Endothelial cell of umbilical vein (primary cell): ENCODE results near the gene CHI3L2. TPM values are rescaled to one million over a fixed set of nuclear protein-coding genes. Genes with fewer than 3 reads are reported as not detected.

Experiments
- BruUV-seq: library from RNA; stranded (reverse); fragments of 400-500 nt; replicated peaks from 2 replicates; lab custom pipeline; 2021; lab: Mats Ljungman, UMichigan
- CTCF ChIA-PET: fragments of 300-600, 350-600 bp; sonication (Branson Sonifier 250); formaldehyde crosslinking; loops from one replicate; lab custom pipeline; 2021; ENCODE audit warnings: antibody characterized with exemption, inconsistent platforms; lab: Charles Lee
- POLR2A ChIA-PET: fragments of 300-600, 350-600 bp; sonication (Branson Sonifier 250); formaldehyde crosslinking; loops from one replicate; lab custom pipeline; 2021; ENCODE audit warnings: antibody characterized with exemption, inconsistent platforms; lab: Charles Lee
- DNase-seq: peaks from one replicate; pipeline ENCODE4 v3.0.0-alpha.2; 2011; ENCODE audit warnings: low read depth, low spot score
- FAIRE-seq: peaks from 2 replicates; lab custom pipeline; 2011; peaks lifted over from hg19 to GRCh38; lab: Jason Lieb, UNC
- H2AFZ ChIP-seq: 2 replicates; pipeline ENCODE4 v1.6.0; 2012; ENCODE audit warnings: low read depth, low read length, control low read depth, inconsistent platforms
- H3K27ac ChIP-seq: 2 replicates; pipeline ENCODE4 v1.5.1; 2011; ENCODE audit warnings: low read depth, mild to moderate bottlenecking, control low read depth, low read length, moderate library complexity; ENCODE audit not compliant: insufficient read depth
- H3K27me3 ChIP-seq, 2 experiments: 2 replicates each; pipeline versions ENCODE4 v1.6.0 to v1.6.1; 2011; ENCODE audit warnings: low read length in 2 of 2, mixed read lengths in 1 of 2; ENCODE audit not compliant: control insufficient read depth in 2 of 2, insufficient read depth in 2 of 2
- H3K36me3 ChIP-seq, 2 experiments: 2 replicates in 1 of 2; 3 replicates in 1 of 2; pipeline ENCODE4 v1.5.1; 2011; ENCODE audit warnings: low read length in 2 of 2, mild to moderate bottlenecking in 1 of 2, moderate library complexity in 1 of 2; ENCODE audit not compliant: control insufficient read depth in 2 of 2, insufficient read depth in 2 of 2; ENCODE audit errors: extremely low read depth in 1 of 2
- H3K4me1 ChIP-seq: 3 replicates; pipeline ENCODE4 v1.5.1; 2011; ENCODE audit warnings: mild to moderate bottlenecking, low read length; ENCODE audit not compliant: control insufficient read depth, insufficient read depth; ENCODE audit errors: extremely low read depth
- H3K4me2 ChIP-seq: 2 replicates; pipeline ENCODE4 v1.6.1; 2011; ENCODE audit warnings: low read length, control low read depth, mixed read lengths; ENCODE audit not compliant: insufficient read depth
- H3K4me3 ChIP-seq, 3 experiments: fragments of 200-600 bp in 1 of 3; sonication (generic), shearing (Covaris generic) in 1 of 3; replicated peaks in 1 of 3; 2 replicates each; pipeline ENCODE4 v1.5.1; 2011 to 2016; ENCODE audit warnings: control low read depth in 3 of 3, low read length in 3 of 3, mild to moderate bottlenecking in 2 of 3, inconsistent platforms in 1 of 3, low read depth in 1 of 3, moderate library complexity in 1 of 3; ENCODE audit not compliant: insufficient read depth in 1 of 3
- H3K79me2 ChIP-seq: 2 replicates; pipeline ENCODE4 v1.6.0; 2012; ENCODE audit warnings: low read length, inconsistent platforms; ENCODE audit not compliant: control insufficient read depth, insufficient read depth
- H3K9ac ChIP-seq: replicated peaks from 2 replicates; pipeline ENCODE3; 2011; ENCODE audit warnings: low read length, control low read depth; ENCODE audit not compliant: insufficient read depth; ENCODE audit errors: extremely low read depth
- H3K9me1 ChIP-seq: replicated peaks from 3 replicates; pipeline ENCODE4 v1.6.0; 2011; ENCODE audit warnings: mild to moderate bottlenecking, low read length; ENCODE audit not compliant: control insufficient read depth, insufficient read depth; ENCODE audit errors: extremely low read depth
- H3K9me3 ChIP-seq: replicated peaks from 2 replicates; pipeline ENCODE4 v1.5.1; 2012; ENCODE audit warnings: low read length, inconsistent platforms; ENCODE audit not compliant: control insufficient read depth, insufficient read depth
- H4K20me1 ChIP-seq: replicated peaks from 2 replicates; pipeline ENCODE3; 2011; ENCODE audit warnings: mild to moderate bottlenecking, low read length; ENCODE audit not compliant: control insufficient read depth, insufficient read depth; ENCODE audit errors: extremely low read depth
- EZH2 ChIP-seq: IDR thresholded peaks from 2 replicates; pipeline ENCODE4 v1.6.1; 2012; ENCODE audit warnings: borderline replicate concordance, low read depth, mild to moderate bottlenecking, moderate library complexity, low read length, inconsistent platforms; ENCODE audit not compliant: severe bottlenecking
- JUN ChIP-seq: IDR thresholded peaks from 2 replicates; pipeline ENCODE4 v1.6.1; 2011; ENCODE audit warnings: borderline replicate concordance, low read depth; ENCODE audit not compliant: insufficient read length, insufficient read depth
- MAX ChIP-seq: IDR thresholded peaks from 2 replicates; pipeline ENCODE4 v1.6.1; 2011; ENCODE audit not compliant: insufficient read depth, insufficient read length
- MYC ChIP-seq: IDR thresholded peaks from one replicate; pipeline ENCODE4 v1.6.1; 2011; ENCODE audit warnings: mild to moderate bottlenecking, low read depth, low read length
- dilution Hi-C: fragments of 300-500 bp; cut with MboI; formaldehyde crosslinking; loops from one replicate; pipeline ENCODE4 v1.15.0; 2019; ENCODE audit warnings: low sequenced_read_pairs; ENCODE audit not compliant: extremely low pct_ligation_motif_present
- intact Hi-C: fragments of 100-400 bp; cut with micrococcal nuclease; formaldehyde crosslinking; loops from one replicate; pipeline ENCODE4 v1.10.0; 2022
- polyA plus RNA-seq, 4 experiments: library from polyadenylated mRNA; depleted of rRNA in 3 of 4; stranded (reverse) in 3 of 4; unstranded in 1 of 4; fragments of >200 nt; gene quantifications; 2 replicates each; pipeline versions ENCODE4 v1.2.1 to v1.2.3, GENCODE V29; 2011 to 2012; ENCODE audit warnings: missing spikeins in 1 of 4
- small RNA-seq: library from RNA; depleted of rRNA; stranded (forward); fragments of <200 nt; gene quantifications from one replicate; pipeline ENCODE3, GENCODE V24; 2012; ENCODE audit warnings: low replicate concordance, low read depth; ENCODE audit not compliant: insufficient read depth, insufficient read length
- total RNA-seq: library from RNA; stranded (reverse); gene quantifications from 2 replicates; pipeline ENCODE4 v1.2.3, GENCODE V29; 2021

Gene CHI3L2
- total and polyA plus RNA-seq, 2 donors (not counting 3 experiments of a cell fraction or from before 2014, with no cell fraction given) = not detected

GRCh38 chr1:111290630-111291029 lies 63.1 kb downstream of the CHI3L2 start, which contains the start of gene CHIA:
Gene CHIA, plus strand, starts transcription at chr1:111290851. Its CDS starts 19,617 bp downstream, at chr1:111310468.
- FAIRE-seq (no peak), DNase-seq (no peak)
- Histone ChIP-seq H3K36me3 (no peaks in the 10 kb centered on the region), H3K9me3 (no peaks in the 10 kb centered on the region), H3K9me1 (no peaks in the 10 kb centered on the region), H4K20me1 (no peaks in the 10 kb centered on the region), H3K4me2 (no peak within 1 kb of the TSS), H3K79me2 (no peaks in the 10 kb centered on the region), H3K27me3 (no peaks in the 10 kb centered on the region), H3K9ac (no peak within 1 kb of the TSS), H3K4me1 (no peaks in the 10 kb centered on the region), H2AFZ (no peak within 1 kb of the TSS), H3K27ac (no peak within 1 kb of the TSS), H3K4me3 (no peak within 1 kb of the TSS)
- no TSS peak for BruUV-seq
- ChIA-PET POLR2A (no interaction called here), CTCF (no interaction called here)
- intact Hi-C loops = no loop called here
- dilution Hi-C loops = no loop called here
- TF ChIP-seq EZH2 (no peak), JUN (no peak), MYC (no peak), MAX (no peak)

Small RNA genes within 50 kb of the gene (small RNA-seq; reads per million reads assigned to genes)
- not detected for gene AL355816.1

Other genes starting within 250 kb of the CHI3L2 start
- 21.7 and 24.5 TPM in 2 replicates for gene DRAM2, start 87.6 kb upstream of the CHI3L2 start, total RNA-seq
- gene DRAM2, start 87.6 kb upstream of the CHI3L2 start, polyA plus RNA-seq = 45.2 and 55.9 TPM in 2 replicates
- gene CEPT1, start 87.5 kb upstream of the CHI3L2 start, total RNA-seq = 27.9 and 29.1 TPM in 2 replicates
- gene CEPT1, start 87.5 kb upstream of the CHI3L2 start, polyA plus RNA-seq = 13.6 and 14.3 TPM in 2 replicates
- 0.42 and 1.00 TPM in 2 replicates for gene DENND2D, start 27.1 kb upstream of the CHI3L2 start, total RNA-seq
- 0.30 and 0.41 TPM in 2 replicates for gene DENND2D, start 27.1 kb upstream of the CHI3L2 start, polyA plus RNA-seq
- gene CHIA, start 63.1 kb downstream of the CHI3L2 start, total RNA-seq = not detected in 2 replicates
- not detected in 2 replicates for gene CHIA, start 63.1 kb downstream of the CHI3L2 start, polyA plus RNA-seq
- 0.75 and 0.99 TPM in 2 replicates for gene OVGP1, start 200.0 kb downstream of the CHI3L2 start, total RNA-seq
- 1.2 and 1.3 TPM in 2 replicates for gene OVGP1, start 200.0 kb downstream of the CHI3L2 start, polyA plus RNA-seq
- gene WDR77, start 221.5 kb downstream of the CHI3L2 start, total RNA-seq = 35.6 and 41.3 TPM in 2 replicates
- gene WDR77, start 221.5 kb downstream of the CHI3L2 start, polyA plus RNA-seq = 105 and 116 TPM in 2 replicates
- gene ATP5PB, start 221.8 kb downstream of the CHI3L2 start, total RNA-seq = 235 and 244 TPM in 2 replicates
- 189 and 231 TPM in 2 replicates for gene ATP5PB, start 221.8 kb downstream of the CHI3L2 start, polyA plus RNA-seq
- 0.35 TPM in 2 replicates for gene C1orf162, start 246.3 kb downstream of the CHI3L2 start, total RNA-seq
- gene C1orf162, start 246.3 kb downstream of the CHI3L2 start, polyA plus RNA-seq = 0.81 and 0.89 TPM in 2 replicates